ENCODE measurements around the gene RASSF4.

- TF ChIP-seq CTCF (IDR thresholded peaks at IDR 0.05) = no peak
- TF ChIP-seq POLR2AphosphoS5 (IDR thresholded peaks at IDR 0.05) = no peak
These were observed 31.4 kb downstream of the RASSF4 start for GRCh38 chr10:44990965-44991364.

Measured in breast epithelium (tissue), 3 donors.